Tibial artery (tissue), 4 donors: ENCODE data around the gene ATF7.

ENCODE experiments used
- DNase-seq, 2 donors: peaks; one replicate each; pipeline ENCODE4 v3.0.0-alpha.2; 2019
- H3K27ac ChIP-seq, 2 donors: fragments of 200-600 bp; sonication (generic) in 1 of 2; 1 replicate in 1 of 2; 2 replicates in 1 of 2; pipeline ENCODE4 v1.5.1; 2018 to 2019; ENCODE audit warnings: mild to moderate bottlenecking in 1 of 2
- H3K27me3 ChIP-seq, 2 donors: fragments of 200-600 bp; sonication (generic) in 1 of 2; one replicate each; pipeline versions ENCODE4 v1.5.1 to v1.6.0; 2016 to 2019
- H3K36me3 ChIP-seq, 3 donors: fragments of 200-600 bp; sonication (generic) in 2 of 3; one replicate each; pipeline ENCODE4 v1.5.1; 2016 to 2019; ENCODE audit warnings: mild to moderate bottlenecking in 2 of 3
- H3K4me1 ChIP-seq, 4 donors: fragments of 200-600 bp; sonication (generic) in 2 of 4; 1 replicate in 3 of 4; 2 replicates in 1 of 4; pipeline ENCODE4 v1.5.1; 2016 to 2019
- H3K4me3 ChIP-seq, 2 donors: fragments of 200-600 bp; sonication (generic) in 1 of 2; 1 replicate in 1 of 2; 2 replicates in 1 of 2; pipeline ENCODE4 v1.5.1; 2018 to 2019; ENCODE audit warnings: mild to moderate bottlenecking in 2 of 2
- H3K9me3 ChIP-seq, 3 donors: fragments of 200-600 bp; sonication (generic) in 1 of 3; one replicate each; pipeline ENCODE4 v1.5.1; 2016 to 2019
- intact Hi-C: fragments of 100-400 bp; cut with DNase I; formaldehyde crosslinking; loops from one replicate; pipeline ENCODE4 v1.15.0; 2023; ENCODE audit warnings: low total_unique reads
- TF ChIP-seq, protein P1 (sequence below), 2 experiments: fragments of 200-600 bp in 1 of 2; fragments of 450-650 bp in 1 of 2; IDR thresholded peaks; one replicate each; pipeline ENCODE4 v1.5.1; 2017 to 2019; ENCODE audit warnings: antibody characterized with exemption in 2 of 2, mild to moderate bottlenecking in 1 of 2, moderate library complexity in 1 of 2

ATF7 gene

DNA sequence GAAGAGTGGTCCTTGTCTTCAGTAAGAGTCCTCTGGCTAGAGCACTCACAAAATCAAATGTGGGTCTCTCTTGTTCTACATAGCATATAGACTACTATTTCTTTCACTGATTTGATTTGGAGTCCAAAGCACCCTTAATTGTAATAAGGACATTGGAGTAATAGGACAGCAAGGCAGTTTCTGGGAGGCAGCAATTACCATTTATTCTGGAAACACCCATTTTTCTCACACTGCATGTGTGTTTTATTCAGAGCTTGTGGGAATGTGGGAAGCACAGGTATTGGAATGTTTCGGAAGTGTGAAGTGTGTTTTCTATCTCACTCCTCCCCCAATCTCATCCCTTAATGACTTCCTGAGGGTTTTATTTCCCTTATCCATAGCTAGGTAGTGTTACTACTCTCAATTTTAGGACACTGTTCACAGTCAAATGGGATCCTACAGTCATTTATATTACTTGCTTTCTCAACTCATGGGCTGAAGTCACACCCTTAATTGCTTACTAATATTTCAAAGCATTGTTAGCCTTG lies 154.1 kb downstream of the ATF7 start:
- H3K27me3 ChIP-seq: no peaks in the 10 kb centered on the region
- DNase-seq: no peak
- intact Hi-C loops: no loop called here
- H3K4me1 ChIP-seq: peaks cover 0 to 33% (median 0%) of the 10 kb centered on the region in 4 donors
- no peaks in the 10 kb centered on the region for H3K9me3 ChIP-seq
- peaks cover 95 to 100% (median 97%) of the 10 kb centered on the region in 3 donors for H3K36me3 ChIP-seq
- H3K27ac ChIP-seq: peak overlapping the region in 1 of 2 donors; percentile 33
- TF ChIP-seq, protein P1, sequence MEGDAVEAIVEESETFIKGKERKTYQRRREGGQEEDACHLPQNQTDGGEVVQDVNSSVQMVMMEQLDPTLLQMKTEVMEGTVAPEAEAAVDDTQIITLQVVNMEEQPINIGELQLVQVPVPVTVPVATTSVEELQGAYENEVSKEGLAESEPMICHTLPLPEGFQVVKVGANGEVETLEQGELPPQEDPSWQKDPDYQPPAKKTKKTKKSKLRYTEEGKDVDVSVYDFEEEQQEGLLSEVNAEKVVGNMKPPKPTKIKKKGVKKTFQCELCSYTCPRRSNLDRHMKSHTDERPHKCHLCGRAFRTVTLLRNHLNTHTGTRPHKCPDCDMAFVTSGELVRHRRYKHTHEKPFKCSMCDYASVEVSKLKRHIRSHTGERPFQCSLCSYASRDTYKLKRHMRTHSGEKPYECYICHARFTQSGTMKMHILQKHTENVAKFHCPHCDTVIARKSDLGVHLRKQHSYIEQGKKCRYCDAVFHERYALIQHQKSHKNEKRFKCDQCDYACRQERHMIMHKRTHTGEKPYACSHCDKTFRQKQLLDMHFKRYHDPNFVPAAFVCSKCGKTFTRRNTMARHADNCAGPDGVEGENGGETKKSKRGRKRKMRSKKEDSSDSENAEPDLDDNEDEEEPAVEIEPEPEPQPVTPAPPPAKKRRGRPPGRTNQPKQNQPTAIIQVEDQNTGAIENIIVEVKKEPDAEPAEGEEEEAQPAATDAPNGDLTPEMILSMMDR (IDR thresholded peaks at IDR 0.05): no peak
- H3K4me3 ChIP-seq: no peak overlapping the region

DNA sequence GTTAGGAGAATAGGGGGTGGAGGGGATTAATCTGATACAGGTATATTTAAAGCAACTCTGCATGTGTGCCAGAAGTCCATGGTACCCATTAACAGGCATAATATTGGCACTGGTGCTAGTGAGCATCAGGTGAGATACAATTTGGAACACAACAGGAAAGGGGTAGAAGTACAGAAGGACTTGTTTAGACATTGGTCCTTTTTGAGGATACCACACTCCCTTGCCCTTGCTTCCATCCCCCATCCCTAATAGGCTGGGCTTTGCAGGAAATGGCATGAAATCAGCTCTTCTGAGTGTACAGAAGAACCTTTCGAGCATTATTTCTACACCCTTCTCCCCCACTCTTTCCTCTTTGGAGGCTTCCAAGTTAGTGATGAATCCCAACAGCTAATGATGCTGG lies 157.9 kb downstream of the ATF7 start:
- intact Hi-C loops: loop anchor here (10.0 kb wide), 1 partner anchor 867 kb away; no protein-coding TSS in a partner anchor
- no peak overlapping the region for H3K4me3 ChIP-seq
- H3K27ac ChIP-seq: no peak overlapping the region
- DNase-seq: no peak
- TF ChIP-seq, protein P1 (IDR thresholded peaks at IDR 0.05): no peak
- H3K36me3 ChIP-seq: peaks cover 100% of the 10 kb centered on the region in 3 donors
- H3K27me3 ChIP-seq: no peaks in the 10 kb centered on the region
- peaks cover 0 to 25% (median 0%) of the 10 kb centered on the region in 4 donors for H3K4me1 ChIP-seq
- H3K9me3 ChIP-seq: no peaks in the 10 kb centered on the region

DNA sequence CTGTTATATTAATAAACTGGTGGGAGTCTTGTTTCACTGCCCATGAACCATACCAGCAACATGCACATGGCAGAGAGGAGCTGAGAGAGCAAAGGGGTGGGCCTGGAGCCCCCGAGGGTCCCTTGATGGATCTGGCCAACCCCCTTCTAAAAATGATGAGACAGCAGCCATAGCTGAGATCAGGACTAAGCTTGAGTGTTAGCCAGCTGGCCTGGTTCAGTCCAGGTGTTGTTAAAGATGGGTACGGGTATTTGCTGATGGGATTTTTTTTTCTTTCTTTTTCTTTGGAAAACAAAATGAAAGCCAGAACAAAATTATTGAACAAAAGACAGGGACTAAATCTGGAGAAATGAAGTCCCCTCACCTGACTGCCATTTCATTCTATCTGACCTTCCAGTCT lies 158.3 kb downstream of the ATF7 start:
- peaks cover 100% of the 10 kb centered on the region in 3 donors for H3K36me3 ChIP-seq
- no peak for DNase-seq
- TF ChIP-seq, protein P1 (IDR thresholded peaks at IDR 0.05): no peak
- H3K27ac ChIP-seq: no peak overlapping the region
- intact Hi-C loops: loop anchor here (10.0 kb wide), 1 partner anchor 867 kb away; no protein-coding TSS in a partner anchor
- no peaks in the 10 kb centered on the region for H3K9me3 ChIP-seq
- no peak overlapping the region for H3K4me3 ChIP-seq
- H3K4me1 ChIP-seq: peaks cover 0 to 21% (median 0%) of the 10 kb centered on the region in 4 donors
- H3K27me3 ChIP-seq: no peaks in the 10 kb centered on the region

DNA sequence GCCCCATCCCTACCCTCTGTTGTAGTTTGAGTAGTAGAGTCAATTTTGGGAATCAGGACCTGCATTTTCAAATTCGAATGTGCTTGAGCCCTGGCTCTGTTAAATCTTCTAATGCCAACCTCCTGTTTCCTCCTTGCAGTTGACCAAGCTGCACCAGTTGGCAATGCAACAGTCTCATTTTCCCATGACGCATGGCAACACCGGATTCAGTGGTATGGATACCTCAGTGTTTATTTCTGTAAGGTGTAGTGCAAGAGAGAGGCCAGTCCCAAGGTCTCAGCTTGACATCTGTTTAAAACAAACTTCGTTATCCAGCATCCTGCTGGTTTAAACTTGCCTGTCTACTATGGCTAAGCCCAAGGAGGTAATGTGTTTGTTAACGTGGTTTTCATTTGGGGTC lies 159.1 kb downstream of the ATF7 start:
- peaks cover 0 to 14% (median 0%) of the 10 kb centered on the region in 4 donors for H3K4me1 ChIP-seq
- H3K27me3 ChIP-seq: no peaks in the 10 kb centered on the region
- TF ChIP-seq, protein P1 (IDR thresholded peaks at IDR 0.05): no peak
- H3K27ac ChIP-seq: no peak overlapping the region
- no peaks in the 10 kb centered on the region for H3K9me3 ChIP-seq
- intact Hi-C loops: loop anchor here (10.0 kb wide), 1 partner anchor 868 kb away; no protein-coding TSS in a partner anchor
- H3K4me3 ChIP-seq: no peak overlapping the region
- DNase-seq: no peak
- peaks cover 100% of the 10 kb centered on the region in 3 donors for H3K36me3 ChIP-seq

- intact Hi-C loops: loop anchor here (10.0 kb wide), 1 partner anchor 868 kb away; no protein-coding TSS in a partner anchor
- Histone ChIP-seq H3K27me3 (no peaks in the 10 kb centered on the region), H3K36me3 (peaks cover 100% of the 10 kb centered on the region in 3 donors), H3K27ac (no peak overlapping the region), H3K9me3 (no peaks in the 10 kb centered on the region), H3K4me1 (peaks cover 0 to 10% (median 0%) of the 10 kb centered on the region in 4 donors), H3K4me3 (no peak overlapping the region)
- no peak for DNase-seq
- TF ChIP-seq, protein P1 (IDR thresholded peaks at IDR 0.05): no peak
These were observed 159.5 kb downstream of the ATF7 start for GRCh38 chr12:53466640-53467039.
